Measurements from ENCODE around the gene SLC1A3.
"Not testable (repeated sequence)": the region's sequence is repeated elsewhere in the genome, so short reads cannot be mapped to it uniquely, and the experiment has no call there.

SLC1A3 gene

DNA sequence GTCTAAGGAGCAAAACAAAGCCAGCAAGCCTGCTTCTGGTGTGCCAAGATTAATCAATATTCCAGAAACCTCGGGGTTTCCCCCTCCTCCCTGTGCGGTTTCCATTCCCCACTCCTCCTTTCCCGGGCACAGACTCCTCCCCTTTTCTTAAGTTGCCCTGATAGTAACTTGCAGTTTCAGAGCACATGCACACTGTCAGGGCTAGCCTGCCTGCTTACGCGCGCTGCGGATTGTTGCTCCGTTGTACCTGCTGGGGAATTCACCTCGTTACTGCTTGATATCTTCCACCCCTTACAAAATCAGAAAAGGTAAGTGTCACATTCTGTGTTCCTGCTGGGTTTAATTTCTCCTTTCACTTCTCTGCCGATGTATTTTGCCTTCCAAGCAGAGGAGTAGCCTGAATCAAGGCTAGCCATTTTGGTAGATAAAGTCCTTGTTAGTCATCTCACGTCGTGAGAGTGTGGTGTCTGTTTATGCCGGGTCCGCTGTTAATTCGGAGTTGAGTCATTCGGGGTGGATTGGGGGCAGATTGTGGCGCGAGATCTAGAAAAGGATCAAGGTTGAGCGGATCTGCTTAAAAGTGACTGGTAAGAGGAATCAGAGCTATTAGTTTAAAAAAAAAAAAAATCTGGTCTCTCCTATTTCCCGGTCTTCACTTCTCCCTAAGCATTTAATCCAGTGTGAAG is at the start of gene SLC1A3:
Gene SLC1A3, plus strand, starts transcription at position 179 of the 686 bp plus-strand sequence. CDS start 1,818 bp downstream, outside the sequence.
- peak; percentile 36 to 40 for DNase-seq (ENCODE audit: low read depth in 2 of 2)

DNA sequence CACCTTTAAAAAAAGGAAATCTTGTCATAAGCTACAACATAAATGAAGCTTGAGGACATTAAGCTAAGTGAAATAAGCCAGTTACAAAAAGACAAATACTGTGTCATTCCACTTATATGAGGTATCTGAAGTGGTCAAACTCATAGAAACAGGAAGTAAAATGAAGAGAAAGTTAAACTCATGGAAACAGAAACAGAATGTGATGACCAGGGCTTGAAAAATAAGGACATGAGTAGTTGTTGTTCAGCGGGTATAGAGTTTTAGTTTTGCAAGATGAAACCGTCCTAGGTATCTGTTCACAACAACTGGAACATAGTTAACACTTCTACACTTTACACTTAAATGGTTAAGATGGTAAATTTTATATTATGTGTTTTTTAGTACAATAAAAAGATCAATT is 47.8 kb upstream of the SLC1A3 start:
- no peak for DNase-seq (ENCODE audit: low read depth in 2 of 2)

DNA sequence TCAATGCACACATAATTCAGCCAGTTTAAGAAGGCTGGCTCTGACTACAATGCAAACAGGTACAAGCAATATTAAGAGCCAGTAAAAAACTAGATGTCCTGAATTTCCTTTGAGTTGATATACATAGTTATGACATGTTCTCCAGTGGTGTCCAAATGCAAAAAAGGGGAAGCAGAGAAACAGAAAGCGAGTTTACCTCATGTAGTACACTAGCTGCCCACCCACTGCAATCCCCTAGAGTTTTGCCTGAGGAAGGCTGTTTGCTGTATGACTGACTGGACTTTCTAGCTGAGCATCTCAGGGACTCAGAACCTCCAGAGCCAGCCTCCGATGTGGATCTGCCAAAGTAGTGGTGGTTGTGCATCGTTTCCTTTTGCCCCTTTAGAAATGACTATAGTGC is 44.8 kb upstream of the SLC1A3 start:
- DNase-seq (ENCODE audit: low read depth in 2 of 2), result no peak

DNA sequence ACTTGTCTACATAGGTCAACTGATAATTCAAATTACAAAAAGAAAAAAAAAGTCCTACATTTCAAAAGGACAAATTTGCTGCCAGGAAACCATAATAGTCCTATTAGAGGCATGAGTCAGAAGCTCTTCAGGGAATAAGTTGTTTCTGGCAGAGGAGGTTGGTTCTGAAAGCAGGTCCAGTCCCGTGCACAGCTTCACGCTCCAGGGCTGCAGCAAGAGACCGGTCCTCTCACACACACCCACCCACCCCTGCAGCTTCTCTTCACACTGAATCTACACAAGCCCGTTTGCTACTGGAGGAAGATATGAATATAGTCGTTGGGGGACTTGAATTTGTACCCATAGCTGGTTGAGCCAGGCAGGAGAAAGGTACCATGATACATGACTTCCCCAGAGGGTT is 36.9 kb upstream of the SLC1A3 start:
- no peak for DNase-seq (ENCODE audit: low read depth in 2 of 2)

DNA sequence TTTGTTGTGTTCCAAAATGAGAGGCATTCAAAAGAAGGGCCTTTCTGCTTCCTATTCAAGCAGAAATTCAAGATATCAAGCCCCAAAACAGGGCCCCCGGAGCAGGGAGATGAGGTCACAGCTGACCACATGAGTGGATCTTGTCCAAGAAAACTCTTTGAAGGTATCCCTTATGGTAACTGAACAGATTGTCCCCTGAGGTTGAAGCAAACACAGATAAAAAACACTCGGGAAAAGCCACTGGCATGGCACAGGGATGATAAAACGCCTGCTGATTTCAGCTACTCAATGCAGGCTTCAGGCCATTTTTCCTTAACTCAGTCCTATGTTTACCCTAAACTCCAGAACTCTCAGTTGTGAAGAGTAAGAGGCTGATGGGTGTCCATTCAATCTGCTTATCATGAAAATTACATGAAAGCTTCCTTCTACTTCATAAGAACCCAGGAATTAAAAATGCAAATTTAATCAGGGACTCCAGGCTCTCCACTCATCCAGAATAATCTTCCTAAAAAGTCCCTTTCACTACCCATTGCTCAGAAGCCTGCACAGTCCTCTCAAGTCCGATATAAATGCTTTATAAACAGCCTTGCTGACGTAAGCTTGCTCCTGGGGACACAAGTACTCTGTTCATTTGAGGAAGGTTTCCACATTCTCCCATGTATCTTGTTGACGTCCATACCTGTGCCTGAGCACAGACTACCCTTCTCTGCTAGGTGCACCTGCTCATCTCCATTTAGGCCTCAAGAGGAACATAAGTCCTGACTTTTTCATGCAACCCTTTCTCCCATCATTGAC is 35.9 kb upstream of the SLC1A3 start:
- DNase-seq (ENCODE audit: low read depth in 2 of 2), result no peak

DNA sequence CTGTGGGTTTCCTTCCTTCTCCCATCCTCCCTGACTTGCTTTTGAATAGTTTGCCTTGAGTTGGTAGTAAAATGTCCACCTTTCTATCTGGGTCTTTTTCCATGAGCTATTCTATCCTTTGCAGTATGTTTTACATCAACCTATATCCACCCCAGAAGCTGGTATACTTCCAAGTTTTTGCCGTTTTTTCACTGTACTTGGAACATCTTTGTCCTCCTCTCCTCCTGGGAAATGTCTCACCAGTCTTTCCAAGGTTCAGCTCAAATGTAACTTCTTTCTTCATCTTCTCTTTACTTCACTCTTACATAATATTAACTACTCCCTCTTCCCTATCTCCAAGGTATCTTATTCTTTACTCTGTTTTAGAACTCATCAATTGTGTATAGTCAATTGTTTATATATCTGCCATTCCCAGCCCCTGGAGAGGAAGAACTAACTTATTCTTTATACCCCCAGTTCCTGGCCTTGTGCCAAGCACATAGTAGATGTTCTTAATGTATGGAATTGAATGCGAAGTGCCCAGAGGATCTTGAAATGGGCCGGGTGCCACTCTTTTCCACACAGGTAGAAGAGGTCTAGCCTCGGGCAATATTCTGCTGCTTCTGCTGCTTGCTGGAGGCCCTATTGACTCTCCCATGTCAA is 34.9 kb upstream of the SLC1A3 start:
- no peak for DNase-seq (ENCODE audit: low read depth in 2 of 2)

DNA sequence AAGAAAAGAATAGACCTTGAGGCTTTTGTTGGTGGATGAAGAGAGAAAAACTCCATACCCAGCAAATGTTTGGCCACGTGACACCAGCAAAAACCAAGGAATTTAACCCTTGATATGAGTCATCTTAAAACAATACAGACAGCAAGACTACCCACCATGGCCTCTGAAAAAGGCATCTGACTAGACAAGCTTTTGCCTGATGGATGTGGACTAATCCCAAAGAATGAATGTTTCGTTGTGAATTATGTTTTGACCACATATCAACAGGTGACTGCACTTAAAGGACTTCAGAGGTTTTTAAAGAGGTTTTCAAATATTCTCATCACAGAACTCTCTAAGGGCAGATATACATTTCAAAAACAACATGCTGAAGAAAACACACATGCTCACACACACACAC is 33.0 kb upstream of the SLC1A3 start:
- DNase-seq (ENCODE audit: low read depth in 2 of 2), result no peak

DNA sequence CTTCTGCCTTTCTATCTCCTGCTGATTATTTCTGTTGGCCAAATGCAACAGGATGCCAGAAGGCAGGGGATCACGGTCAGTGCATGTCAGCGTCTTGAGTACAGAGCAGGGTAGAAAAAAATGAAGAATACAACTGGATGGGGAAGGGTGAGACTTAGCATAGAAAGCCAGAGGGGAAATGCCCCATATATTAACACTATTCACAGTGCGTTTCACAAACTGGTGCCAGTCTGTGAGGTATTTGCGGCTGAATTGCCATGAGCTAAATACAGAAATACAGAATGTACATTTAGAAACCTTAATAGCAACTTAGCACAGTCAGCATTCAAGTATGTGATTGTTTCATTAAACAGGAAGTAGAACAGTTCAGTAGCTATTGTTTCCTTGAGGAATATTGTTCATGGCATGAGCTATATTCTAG is 31.0 kb upstream of the SLC1A3 start:
- no peak for DNase-seq (ENCODE audit: low read depth in 2 of 2)

DNA sequence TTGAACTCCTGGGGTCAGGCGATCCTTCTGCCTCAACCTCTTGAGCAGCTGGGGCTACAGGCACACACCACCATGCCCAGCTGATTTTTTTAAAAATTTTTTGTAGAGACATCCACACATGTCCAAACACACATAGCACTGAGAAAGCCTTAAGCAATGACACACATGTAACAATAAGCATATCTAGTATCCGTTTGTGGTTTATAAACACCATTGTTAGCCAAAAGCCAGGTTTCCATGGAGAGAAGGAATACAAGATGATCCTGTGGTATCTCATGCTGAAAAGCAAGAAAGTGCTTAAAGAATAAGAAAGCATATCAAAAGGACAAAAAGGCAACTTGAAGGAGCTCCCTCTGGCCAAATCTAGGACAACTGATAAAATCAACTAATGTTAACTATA is 29.7 kb upstream of the SLC1A3 start:
- DNase-seq (ENCODE audit: low read depth in 2 of 2), result no peak

DNA sequence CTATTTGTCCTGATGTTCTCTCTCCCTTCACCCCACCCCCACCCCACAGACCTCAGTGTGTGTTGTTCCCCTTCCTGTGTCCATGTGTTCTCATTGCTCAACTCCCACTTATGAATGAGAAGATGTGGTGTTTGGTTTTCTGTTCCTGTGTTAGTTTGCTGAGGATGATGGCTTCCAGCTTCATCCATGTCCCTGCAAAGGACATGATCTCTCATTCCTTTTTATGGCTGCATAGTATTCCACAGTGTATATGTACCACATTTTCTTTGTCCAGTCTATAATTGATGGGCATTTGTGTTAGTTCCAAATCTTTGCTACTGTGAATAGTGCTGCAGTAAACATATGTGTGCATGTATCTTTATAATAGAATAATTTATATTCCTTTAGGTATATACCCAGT is 26.5 kb upstream of the SLC1A3 start:
- not testable (repeated sequence) for DNase-seq (ENCODE audit: low read depth in 2 of 2)

DNA sequence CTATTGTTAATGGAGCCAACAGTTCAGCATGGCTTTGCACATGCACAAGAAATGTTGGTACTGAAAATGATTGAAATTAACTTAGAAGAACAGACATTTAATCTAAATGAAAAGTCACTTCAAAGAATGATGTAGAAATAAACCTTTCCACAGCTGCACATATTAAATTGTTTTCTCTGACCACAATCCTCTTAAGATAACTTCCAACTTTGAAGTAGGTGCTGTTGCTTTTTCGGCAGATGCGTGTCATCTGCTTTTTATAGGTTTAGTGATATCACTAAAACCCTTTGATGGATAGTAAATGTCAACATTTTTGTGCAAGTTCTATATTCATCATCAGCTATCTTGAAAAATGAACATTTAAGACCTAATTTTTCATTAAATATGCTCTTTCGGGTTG is 25.3 kb upstream of the SLC1A3 start:
- DNase-seq (ENCODE audit: low read depth in 2 of 2), result no peak

DNA sequence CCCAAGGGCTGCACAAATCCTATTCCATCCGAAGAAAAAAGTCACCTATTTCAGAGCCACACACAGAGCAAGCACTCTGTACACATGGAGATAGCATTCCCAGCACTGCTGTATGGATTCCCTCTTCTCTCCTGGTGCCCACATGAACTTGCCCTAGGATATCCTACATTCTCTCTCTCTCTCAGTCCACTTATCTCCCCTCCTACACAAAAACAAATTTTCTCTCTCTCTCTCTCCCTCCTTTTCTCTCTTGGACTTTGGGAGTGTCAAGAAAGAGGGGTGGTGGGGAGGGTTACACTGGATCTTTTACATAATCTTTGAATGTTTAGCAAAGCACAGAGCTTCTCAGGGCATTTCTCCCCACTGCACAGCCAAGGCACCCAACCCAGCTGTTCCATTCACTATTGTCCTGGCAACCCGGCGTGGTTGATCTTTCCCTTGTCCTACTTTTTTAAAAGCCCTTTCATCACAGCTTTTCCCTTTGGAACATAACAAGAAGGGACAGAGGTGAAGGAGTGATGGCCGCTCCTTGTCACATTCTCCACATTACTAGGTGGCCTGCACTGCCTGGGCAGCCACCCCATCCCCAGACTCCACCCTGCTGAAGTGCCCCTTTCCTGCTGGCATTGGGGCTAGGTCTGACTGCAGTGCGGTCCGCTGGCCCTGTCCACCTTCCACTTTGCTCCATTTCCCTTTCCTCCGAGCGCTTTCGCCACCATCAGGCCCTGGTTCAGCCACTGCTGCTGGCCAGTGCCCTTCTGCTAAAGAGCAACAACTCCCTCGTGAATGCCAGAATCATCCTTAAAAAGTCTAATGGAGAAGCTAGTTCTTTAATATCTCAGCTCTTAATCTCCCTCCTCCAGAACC is 22.2 kb upstream of the SLC1A3 start:
- DNase-seq (ENCODE audit: low read depth in 2 of 2), result no peak

DNA sequence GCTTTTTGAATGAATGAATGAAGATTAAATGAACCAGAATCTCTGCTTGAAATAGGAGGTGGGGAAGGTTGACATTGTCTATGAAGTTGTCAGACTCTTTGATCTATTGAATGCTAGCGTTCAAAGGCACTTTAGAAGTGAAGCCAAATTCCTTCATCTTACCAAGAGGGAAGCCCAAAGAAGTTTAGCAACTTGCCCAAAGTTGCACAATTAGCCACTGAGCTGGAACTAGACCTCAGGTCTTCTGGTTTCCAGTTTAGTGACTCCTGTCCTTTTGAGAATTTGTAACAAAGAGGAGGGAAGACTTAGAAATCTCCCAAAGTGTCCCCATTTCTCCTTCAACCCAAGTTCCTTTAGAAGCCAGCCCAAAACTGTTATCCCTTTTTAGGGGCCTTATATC is 20.7 kb upstream of the SLC1A3 start:
- no peak for DNase-seq (ENCODE audit: low read depth in 2 of 2)

DNA sequence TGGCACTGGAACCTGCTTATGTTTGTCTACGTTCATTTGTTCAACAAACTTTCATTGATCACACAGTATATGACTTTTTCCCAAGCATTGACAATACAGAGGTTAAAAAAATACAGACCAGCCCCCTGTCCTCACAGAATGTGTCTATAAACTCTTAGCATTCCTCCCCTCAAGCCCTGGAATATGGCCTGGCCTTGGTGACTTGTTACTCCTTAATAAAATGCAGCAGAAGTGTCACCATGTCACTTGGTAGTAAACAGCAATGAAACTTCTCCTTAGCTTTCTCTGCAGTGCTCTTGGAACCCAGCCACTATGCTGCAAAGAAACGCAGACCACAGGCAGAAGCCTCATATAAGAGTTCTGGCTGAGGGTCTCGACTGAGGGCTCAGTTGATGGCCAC is 19.1 kb upstream of the SLC1A3 start:
- no peak for DNase-seq (ENCODE audit: low read depth in 2 of 2)

DNA sequence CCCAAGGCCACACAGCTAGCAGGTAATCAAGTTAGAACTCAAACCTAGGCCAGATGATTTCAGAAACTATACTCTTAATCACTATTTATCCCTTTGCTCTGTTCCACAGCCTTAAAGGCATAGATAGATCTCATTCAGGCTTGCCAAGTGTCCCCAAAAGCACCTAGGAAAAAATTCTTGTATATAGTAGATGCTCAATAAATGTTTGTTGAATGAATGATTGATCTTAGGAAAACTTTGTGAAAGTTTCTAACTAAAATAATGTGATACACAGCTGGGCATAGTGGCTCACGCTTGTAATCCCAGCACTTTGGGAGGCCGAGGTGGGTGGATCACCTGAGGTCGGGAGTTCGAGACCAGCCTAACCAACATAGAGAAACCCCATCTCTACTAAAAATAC is 16.7 kb upstream of the SLC1A3 start:
- not testable (repeated sequence) for DNase-seq (ENCODE audit: low read depth in 2 of 2)

DNA sequence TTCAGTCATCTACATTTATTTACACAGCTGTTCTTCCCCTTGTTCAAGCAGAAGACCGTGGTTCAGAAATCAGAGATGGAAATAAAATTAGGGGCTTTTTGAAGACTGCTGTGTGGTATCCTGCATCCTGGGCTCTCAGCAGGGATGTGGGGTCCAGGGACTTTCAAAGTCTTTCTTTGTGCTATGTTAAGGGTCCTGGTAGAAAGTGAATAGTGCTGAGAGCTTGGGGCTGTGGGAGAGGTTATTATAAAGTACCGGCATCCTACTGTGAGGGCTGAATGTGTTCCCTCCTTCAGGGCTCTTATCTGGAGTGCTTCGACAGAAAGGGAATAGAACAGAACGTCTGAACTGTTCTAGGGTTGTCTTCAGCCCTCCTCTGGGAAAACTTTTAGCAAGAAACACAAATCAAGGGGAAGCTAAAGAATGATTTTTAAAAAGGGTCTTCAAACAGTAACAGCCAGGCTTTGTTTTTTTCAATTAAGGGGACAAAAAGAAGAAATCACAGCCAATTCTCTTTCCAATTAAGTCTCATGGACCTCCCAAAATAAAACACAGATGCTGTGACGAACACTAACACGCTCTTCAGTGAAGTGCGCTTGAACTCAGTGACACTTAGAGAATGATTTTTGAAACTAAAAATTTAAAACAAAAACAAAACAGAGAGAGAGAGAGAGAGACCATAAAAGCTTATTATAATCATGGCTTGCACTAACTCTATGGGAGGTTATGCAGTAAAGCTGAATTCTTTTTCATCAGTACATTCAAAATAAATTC is 15.7 kb upstream of the SLC1A3 start:
- DNase-seq (ENCODE audit: low read depth in 2 of 2), result no peak

DNA sequence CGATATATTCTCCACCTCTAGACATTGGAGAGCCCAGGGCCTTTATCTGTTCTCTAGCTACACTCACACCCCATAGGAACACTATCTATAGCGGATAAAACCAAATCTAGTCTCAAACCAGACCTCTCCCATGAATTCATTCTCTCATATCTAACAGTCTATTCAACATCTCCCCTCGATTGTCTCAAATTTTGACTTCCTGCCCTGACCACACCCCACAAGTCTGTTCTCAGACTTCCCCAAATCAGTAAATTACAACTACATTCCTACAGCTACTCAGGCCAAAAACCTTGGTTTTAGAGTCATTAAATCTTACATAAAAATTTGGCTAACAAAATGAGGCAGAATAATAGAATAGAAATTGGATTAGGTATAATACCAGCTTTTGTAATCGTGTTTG is 12.5 kb upstream of the SLC1A3 start:
- no peak for DNase-seq (ENCODE audit: low read depth in 2 of 2)

DNA sequence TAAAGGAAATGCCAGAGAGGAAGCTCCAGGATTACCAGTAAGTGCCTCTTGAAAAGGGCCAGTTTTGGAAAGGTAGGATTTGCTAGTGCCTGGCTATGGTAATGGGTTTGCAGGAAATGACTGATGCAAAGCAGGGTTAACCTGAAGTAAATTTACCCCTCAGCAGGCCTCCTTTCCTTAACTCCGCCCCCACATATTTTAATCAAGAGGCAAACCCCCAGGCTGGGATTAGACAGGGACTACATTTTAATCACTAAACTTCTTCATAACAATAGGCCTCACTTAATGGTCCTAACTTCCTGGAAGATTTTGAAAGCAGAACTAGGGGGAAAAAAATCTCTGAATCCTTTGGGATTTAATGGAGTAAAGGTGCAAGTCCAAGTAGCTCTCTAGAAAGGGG is 10.2 kb upstream of the SLC1A3 start:
- no peak for DNase-seq (ENCODE audit: low read depth in 2 of 2)

DNA sequence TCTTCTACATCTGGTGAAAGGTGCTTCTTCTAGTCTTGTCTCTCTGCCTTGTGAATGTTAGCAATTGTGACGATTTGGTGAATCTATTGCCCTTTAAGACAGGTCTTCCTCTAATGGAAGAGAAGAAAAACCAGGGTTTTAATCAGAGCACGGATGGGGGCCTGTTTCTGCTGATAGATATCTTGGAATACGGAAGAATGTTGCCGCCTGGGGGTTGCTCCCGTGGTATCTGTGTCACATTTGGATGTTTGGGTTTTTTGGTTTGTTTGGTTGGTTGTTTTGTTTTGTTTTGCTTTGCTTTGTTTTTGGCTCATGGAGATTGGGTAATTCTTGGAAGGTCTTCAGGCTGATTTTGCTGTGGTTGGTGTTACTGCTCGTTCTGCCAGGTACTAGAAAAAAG is 9.7 kb upstream of the SLC1A3 start:
- no peak for DNase-seq (ENCODE audit: low read depth in 2 of 2)

DNA sequence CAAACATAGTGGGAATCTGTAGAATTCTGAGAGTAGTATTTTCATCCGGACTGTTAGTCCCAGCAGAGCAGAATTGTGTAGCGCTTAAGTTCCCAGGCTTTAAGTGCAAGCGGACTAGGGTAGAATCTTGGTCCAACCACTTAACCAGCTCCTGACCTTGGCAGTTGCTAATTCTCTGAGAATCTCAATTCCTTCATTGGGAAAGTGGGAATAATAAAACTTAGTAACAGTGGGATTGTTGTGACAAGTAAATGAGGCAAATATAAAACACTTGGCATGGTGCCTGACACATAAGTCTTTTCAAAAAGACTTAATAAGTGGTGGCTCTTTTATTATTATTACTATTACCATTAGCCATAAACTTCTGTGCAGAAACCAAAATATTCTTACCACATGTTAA is 8.4 kb upstream of the SLC1A3 start:
- DNase-seq (ENCODE audit: low read depth in 2 of 2), result no peak
